ENCODE results near the gene GIGYF2.

Gene GIGYF2

GRCh38 chr2:232767866-232768265 lies 70.7 kb downstream of the GIGYF2 start:
- DNase-seq = no peak

GRCh38 chr2:232770207-232770606 lies 73.1 kb downstream of the GIGYF2 start:
- no peak for DNase-seq

- no peak for DNase-seq
Measured at GRCh38 chr2:232771870-232772269, 74.7 kb downstream of the GIGYF2 start.

- DNase-seq = no peak
Measured at GRCh38 chr2:232772531-232772930, 75.4 kb downstream of the GIGYF2 start.

- DNase-seq = no peak
Measured at GRCh38 chr2:232773815-232774214, 76.7 kb downstream of the GIGYF2 start.

GRCh38 chr2:232776435-232776834 lies 79.3 kb downstream of the GIGYF2 start, which contains the start of gene KCNJ13:
Gene KCNJ13, minus strand, starts transcription at chr2:232776565. Its CDS starts 5,203 bp downstream, at chr2:232771362.
- no peak for DNase-seq

- no peak for DNase-seq
Measured at GRCh38 chr2:232777276-232777675, 80.1 kb downstream of the GIGYF2 start.

GRCh38 chr2:232779465-232779864 lies 82.3 kb downstream of the GIGYF2 start:
- no peak for DNase-seq

- no peak for DNase-seq
Measured at GRCh38 chr2:232779934-232780333, 82.8 kb downstream of the GIGYF2 start.

GRCh38 chr2:232781765-232782164 lies 84.6 kb downstream of the GIGYF2 start:
- no peak for DNase-seq

GRCh38 chr2:232783278-232783677 lies 86.1 kb downstream of the GIGYF2 start:
- no peak for DNase-seq

GRCh38 chr2:232787806-232788205 lies 90.7 kb downstream of the GIGYF2 start:
- no peak for DNase-seq

- no peak for DNase-seq
Measured at GRCh38 chr2:232789082-232789481, 92.0 kb downstream of the GIGYF2 start.

GRCh38 chr2:232791518-232791917 lies 94.4 kb downstream of the GIGYF2 start:
- no peak for DNase-seq

- no peak for DNase-seq
Measured at GRCh38 chr2:232793271-232793670, 96.1 kb downstream of the GIGYF2 start.

- no peak for DNase-seq
Measured at GRCh38 chr2:232794981-232795380, 97.8 kb downstream of the GIGYF2 start.

GRCh38 chr2:232795920-232796319 lies 98.8 kb downstream of the GIGYF2 start:
- no peak for DNase-seq

- DNase-seq = no peak
Measured at GRCh38 chr2:232798187-232798586, 101.1 kb downstream of the GIGYF2 start.

- DNase-seq = no peak
Measured at GRCh38 chr2:232800166-232800565, 103.0 kb downstream of the GIGYF2 start.

- no peak for DNase-seq
Measured at GRCh38 chr2:232802091-232802490, 105.0 kb downstream of the GIGYF2 start.

GRCh38 chr2:232809349-232810124 lies 112.4 kb downstream of the GIGYF2 start:
- no peak for DNase-seq

- DNase-seq = no peak
Measured at GRCh38 chr2:232810444-232810843, 113.3 kb downstream of the GIGYF2 start.

GRCh38 chr2:232815569-232815968 lies 118.4 kb downstream of the GIGYF2 start:
- DNase-seq = no peak

GRCh38 chr2:232816657-232817056 lies 119.5 kb downstream of the GIGYF2 start:
- DNase-seq = no peak

GRCh38 chr2:232817756-232818155 lies 120.6 kb downstream of the GIGYF2 start:
- DNase-seq = no peak

Measured in T-helper 9 cell (primary cell).